ENCODE measurements around the gene CYTH2.

DNA sequence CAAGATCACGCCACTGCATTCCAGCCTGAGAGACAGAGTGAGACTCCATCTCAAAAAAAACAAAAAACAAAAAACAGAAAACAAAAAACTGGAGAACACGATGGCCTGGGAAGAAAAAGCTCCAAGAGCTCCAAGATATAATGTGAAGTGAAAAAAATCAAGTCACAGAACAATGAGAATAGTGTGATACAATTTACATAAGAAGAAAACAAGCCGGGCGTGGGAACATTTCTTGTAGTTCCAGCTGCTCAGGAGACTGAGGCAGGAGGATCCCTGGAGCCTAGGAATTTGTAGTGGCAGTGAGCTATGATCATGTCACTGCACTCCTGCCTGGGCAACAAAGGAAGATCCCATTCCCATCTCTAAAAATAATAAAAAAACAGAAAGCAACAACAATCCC is 51.0 kb downstream of the CYTH2 start:
- TF ChIP-seq CTCF (IDR thresholded peaks at IDR 0.05; ENCODE audit: low read length): no peak
- TF ChIP-seq EZH2phosphoT487 (IDR thresholded peaks at IDR 0.05; ENCODE audit: low read length): no peak
- no peak for TF ChIP-seq EZH2 (optimal IDR thresholded peaks at IDR 0.05; ENCODE audit: low read depth, low read length)

Data from MM.1S (cell line).